ENCODE measurements around the gene APOBEC4. TPM values are rescaled to one million over a fixed set of nuclear protein-coding genes. Genes with fewer than 3 reads are reported as not detected.

Gene APOBEC4
- total RNA-seq, 4 donors from 2014 or later = not detected

DNA sequence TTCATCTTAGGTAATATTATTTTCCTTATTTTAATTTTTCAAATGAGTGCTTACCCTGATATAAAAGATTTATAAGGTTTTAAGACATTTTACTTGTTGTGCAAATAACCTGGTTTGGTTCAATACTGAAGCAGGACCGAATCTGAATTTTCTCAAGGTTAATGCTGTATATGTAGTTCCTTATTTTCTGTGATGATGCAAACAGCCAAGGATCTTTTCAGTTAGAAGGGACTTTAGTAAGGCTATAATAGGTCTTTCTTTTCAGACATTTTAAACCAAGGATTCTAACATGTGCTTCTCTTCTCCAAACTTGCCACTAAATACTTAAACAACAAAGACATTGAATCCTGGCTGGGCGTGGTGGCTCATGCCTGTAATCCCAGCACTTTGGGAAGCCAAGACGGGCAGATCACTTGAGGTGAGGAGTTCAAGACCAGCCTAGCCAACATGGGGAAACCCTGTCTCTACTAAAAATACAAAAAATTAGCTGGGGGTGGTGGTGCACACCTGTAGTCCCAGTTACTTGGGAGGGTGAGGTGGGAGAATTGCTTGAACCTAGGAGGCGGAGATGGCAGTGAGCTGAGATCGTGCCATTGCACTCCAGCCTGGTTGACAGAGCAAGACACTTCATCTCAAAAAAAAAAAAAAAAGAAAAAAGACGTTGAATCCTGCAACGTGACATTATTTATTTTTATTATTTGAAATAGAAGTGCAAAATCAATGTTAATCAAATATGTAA lies 14.3 kb downstream of the APOBEC4 start:
- DNase-seq = no peak
- no peak for TF ChIP-seq POLR2A (IDR thresholded peaks at IDR 0.05)
- no peak for TF ChIP-seq CTCF (IDR thresholded peaks at IDR 0.05)
- Histone ChIP-seq H3K9me3 (no peaks in the 10 kb centered on the region), H3K27me3 (no peaks in the 10 kb centered on the region), H3K36me3 (no peaks in the 10 kb centered on the region), H3K27ac (no peak overlapping the region), H3K4me1 (peaks cover 5 to 9% of the 10 kb centered on the region in 2 donors), H3K4me3 (replicated peaks in 1 of 3) (no peak overlapping the region)
- intact Hi-C loops (cut with DNase I) = loop anchor here (5.0 kb wide), 1 partner anchor 167 kb away; the partner anchor contains the start of gene SMG7
- 88 to 91% methylated on average over 7 of the region's 7 CpGs for WGBS, 2 donors

DNA sequence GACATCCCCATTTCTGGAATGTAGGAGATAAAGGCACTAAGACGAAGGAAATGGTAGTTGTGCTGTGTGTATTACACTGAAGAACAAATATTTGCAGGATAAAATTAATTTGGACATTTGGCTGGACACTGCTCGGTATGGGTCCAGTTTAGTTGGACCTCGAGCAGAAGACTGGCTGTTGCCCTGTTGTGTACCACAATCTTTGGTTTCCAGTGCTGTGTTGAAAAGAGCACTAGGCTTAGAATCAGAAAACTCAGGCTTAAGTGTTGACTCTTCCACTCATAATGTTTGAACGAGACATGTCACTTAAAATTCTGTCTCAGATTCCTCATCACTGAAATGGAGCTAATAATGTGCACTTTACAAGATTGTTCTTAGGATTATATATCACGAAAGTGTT lies 16.3 kb downstream of the APOBEC4 start:
- intact Hi-C loops (cut with DNase I) = loop anchor here (5.0 kb wide), 1 partner anchor 164 kb away; the partner anchor contains the start of gene SMG7

GRCh38 chr1:183636334-183636682 lies 16.8 kb downstream of the APOBEC4 start:
- TF ChIP-seq POLR2A (IDR thresholded peaks at IDR 0.05) (no peak), CTCF (IDR thresholded peaks at IDR 0.05) (no peak)
- intact Hi-C loops (cut with DNase I) = loop anchor here (5.0 kb wide), 1 partner anchor 164 kb away; the partner anchor contains the start of gene SMG7
- 5 to 8% methylated on average over 13 to 15 of the region's 15 CpGs for whole genome bisulfite sequencing, 2 donors
- no peak for DNase-seq
- H3K27ac ChIP-seq = peak overlapping the region in 1 of 3 donors; percentile 96
- peak overlapping the region; percentile 35 to 83 (median 82) for H3K4me3 ChIP-seq (replicated peaks in 1 of 3)
- no peaks in the 10 kb centered on the region for H3K9me3 ChIP-seq
- H3K4me1 ChIP-seq = peaks cover 20 to 29% of the 10 kb centered on the region in 2 donors
- H3K27me3 ChIP-seq = no peaks in the 10 kb centered on the region
- no peaks in the 10 kb centered on the region for H3K36me3 ChIP-seq

More for the DNA sequence above, 16.3 kb downstream of the APOBEC4 start:
- Histone ChIP-seq H3K4me1 (peaks cover 20 to 26% of the 10 kb centered on the region in 2 donors), H3K4me3 (replicated peaks in 1 of 3) (no peak overlapping the region), H3K27me3 (no peaks in the 10 kb centered on the region), H3K27ac (no peak overlapping the region), H3K9me3 (no peaks in the 10 kb centered on the region), H3K36me3 (no peaks in the 10 kb centered on the region)
- no peak for DNase-seq
- no peak for TF ChIP-seq CTCF (IDR thresholded peaks at IDR 0.05)
- no peak for TF ChIP-seq POLR2A (IDR thresholded peaks at IDR 0.05)
- WGBS, 2 donors = 60 to 66% methylated on average over 5 of the region's 5 CpGs

DNA sequence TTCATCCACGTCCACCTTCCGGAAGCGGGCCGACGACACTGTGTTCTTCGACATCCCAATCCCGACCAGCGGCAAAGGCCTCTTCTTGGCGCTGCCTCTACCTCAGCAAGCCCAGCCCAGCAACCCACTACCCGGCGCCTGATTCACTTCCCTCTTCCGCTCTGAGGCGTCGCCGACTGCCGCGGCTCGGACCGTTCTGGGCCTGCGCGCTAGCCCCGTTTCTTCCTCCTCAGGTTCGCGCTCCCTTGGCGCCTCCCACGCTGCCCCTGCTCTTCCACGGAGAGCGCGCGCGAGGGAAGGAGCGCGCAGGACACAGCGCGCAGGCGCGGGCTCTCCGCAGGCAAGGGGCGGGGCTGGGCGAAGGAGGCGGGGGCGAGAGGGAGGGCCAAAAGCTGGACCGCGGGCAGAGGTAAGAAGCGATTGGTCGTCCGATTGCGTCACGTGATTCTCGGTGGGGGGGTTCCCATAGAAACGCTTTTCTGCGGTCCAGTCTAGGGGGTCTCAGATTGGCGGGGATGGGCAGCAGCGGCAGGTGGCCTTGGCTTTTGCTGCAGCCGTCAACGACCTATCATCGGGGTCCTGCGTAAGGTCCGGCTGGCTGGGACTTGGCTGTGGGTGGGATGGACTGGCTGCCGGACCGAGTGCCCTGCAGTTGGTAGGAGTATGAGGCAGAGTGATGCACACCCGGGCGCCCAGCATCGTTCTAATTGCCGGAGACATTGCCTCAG lies 17.3 kb downstream of the APOBEC4 start, which contains the start of gene ARPC5:
ARPC5 (minus strand) TSS at position 178 of the 728 bp plus-strand sequence; CDS start at position 54, 124 bp downstream.
- TF ChIP-seq CTCF (IDR thresholded peaks at IDR 0.05) = no peak
- peak; percentile 61 to 98 for TF ChIP-seq POLR2A (IDR thresholded peaks at IDR 0.05)
- Histone ChIP-seq H3K4me1 (peaks cover 25 to 32% of the 10 kb centered on the region in 2 donors), H3K36me3 (no peaks in the 10 kb centered on the region), H3K4me3 (replicated peaks in 1 of 3) (peak within 1 kb of the TSS; percentile 79 to 83 (median 82)), H3K27me3 (no peaks in the 10 kb centered on the region), H3K9me3 (no peaks in the 10 kb centered on the region), H3K27ac (peak within 1 kb of the TSS; percentile 95 to 96 (median 96))
- peak; percentile 96 for DNase-seq
- intact Hi-C loops (cut with DNase I) = loop anchor here (5.0 kb wide), 1 partner anchor 163 kb away; the partner anchor contains the start of gene SMG7
- WGBS, 2 donors = 0% methylated on average over 19 to 28 of the region's 65 CpGs

Data from thyroid gland (tissue), 4 donors.